Activated CD8-positive, alpha-beta T cell treated with anti-CD3 and anti-CD28 coated beads for 36 hours (primary cell): ENCODE measurements around the gene EHBP1. TPM values are rescaled to one million over a fixed set of nuclear protein-coding genes. Genes with fewer than 3 reads are reported as not detected.
A peak's percentile ranks its signal among the peaks of the same experiment; 100 is the strongest.
"Not testable (repeated sequence)": the region's sequence is repeated elsewhere in the genome, so short reads cannot be mapped to it uniquely, and the experiment has no call there.

Source experiments
- ATAC-seq: fragments of 200-7000 bp; cut with Tn5 transposase; one replicate; pipeline ENCODE4 v1.10.0; 2021; ENCODE audit warnings: mild to moderate bottlenecking, moderate library complexity
- CTCF ChIA-PET: fragments of 350-600 bp; sonication (Branson Sonifier 250); formaldehyde crosslinking; loops from one replicate; lab custom pipeline; 2021; ENCODE audit warnings: antibody characterized with exemption; lab: Charles Lee
- POLR2A ChIA-PET: fragments of 350-600 bp; sonication (Branson Sonifier 250); formaldehyde crosslinking; loops from one replicate; lab custom pipeline; 2021; ENCODE audit warnings: antibody characterized with exemption; lab: Charles Lee
- DNase-seq: peaks from one replicate; pipeline ENCODE4 v3.0.0-alpha.2; 2020
- H3K27ac Mint-ChIP-seq: one replicate; pipeline ENCODE4 v1.8.0; 2021; ENCODE audit warnings: mild to moderate bottlenecking, mixed read lengths
- H3K27me3 Mint-ChIP-seq: one replicate; pipeline ENCODE4 v1.8.0; 2021; ENCODE audit warnings: mixed read lengths
- H3K36me3 Mint-ChIP-seq: one replicate; pipeline ENCODE4 v1.8.0; 2021; ENCODE audit warnings: low read depth, mixed read lengths
- H3K4me1 Mint-ChIP-seq: one replicate; pipeline ENCODE4 v1.8.0; 2021; ENCODE audit warnings: low read depth, mixed read lengths
- H3K4me3 Mint-ChIP-seq: one replicate; pipeline ENCODE4 v1.8.0; 2021; ENCODE audit warnings: mild to moderate bottlenecking, moderate library complexity, mixed read lengths
- H3K9me3 Mint-ChIP-seq: one replicate; pipeline ENCODE4 v1.8.0; 2021; ENCODE audit warnings: mixed read lengths
- CTCF ChIP-seq: fragments of 200-600 bp; IDR thresholded peaks from one replicate; pipeline ENCODE4 v1.8.0; 2022; ENCODE audit warnings: antibody characterized with exemption, mild to moderate bottlenecking
- intact Hi-C: fragments of 100-400 bp; cut with micrococcal nuclease; formaldehyde crosslinking; loops from one replicate; pipeline ENCODE4 v1.10.0; 2022
- total RNA-seq, 2 experiments: library from RNA; stranded (reverse); gene quantifications; one replicate each; pipeline ENCODE4 v1.2.3, GENCODE V29; 2021

EHBP1 gene
- total RNA-seq, 2 experiments from 2014 or later, result 24.1 to 24.3 TPM

GRCh38 chr2:63015389-63015788 lies 309.9 kb downstream of the EHBP1 start:
- ATAC-seq (no peak), DNase-seq (no peak)
- Mint-ChIP-seq H3K27ac (no peak overlapping the region), H3K9me3 (no peaks in the 10 kb centered on the region), H3K4me1 (no peaks in the 10 kb centered on the region), H3K4me3 (no peak overlapping the region), H3K36me3 (peaks cover 7% of the 10 kb centered on the region), H3K27me3 (no peaks in the 10 kb centered on the region)
- ChIA-PET POLR2A (no interaction called here), CTCF (no interaction called here)
- TF ChIP-seq CTCF, result no peak
- intact Hi-C loops, result no loop called here

- CTCF ChIA-PET, result interaction anchor here (0.9 kb wide), 1 partner anchor 18 kb away, joined by 3 read pairs; no protein-coding TSS in a partner anchor
- no peaks in the 10 kb centered on the region for H3K9me3 Mint-ChIP-seq
- POLR2A ChIA-PET, result no interaction called here
- H3K27ac Mint-ChIP-seq, result no peak overlapping the region
- DNase-seq (no peak), ATAC-seq (no peak)
- no peaks in the 10 kb centered on the region for H3K4me1 Mint-ChIP-seq
- no peak for TF ChIP-seq CTCF
- no peaks in the 10 kb centered on the region for H3K27me3 Mint-ChIP-seq
- no peak overlapping the region for H3K4me3 Mint-ChIP-seq
- H3K36me3 Mint-ChIP-seq, result peaks cover 9% of the 10 kb centered on the region
- intact Hi-C loops, result no loop called here
Observed at GRCh38 chr2:63018439-63018838, 312.9 kb downstream of the EHBP1 start.

- H3K27me3 Mint-ChIP-seq, H3K4me1 Mint-ChIP-seq, intact Hi-C loops, H3K9me3 Mint-ChIP-seq, H3K36me3 Mint-ChIP-seq, CTCF ChIA-PET, DNase-seq, H3K4me3 Mint-ChIP-seq, POLR2A ChIA-PET, ATAC-seq, H3K27ac Mint-ChIP-seq: not testable (repeated sequence)
Observed at GRCh38 chr2:63019686-63020085, 314.2 kb downstream of the EHBP1 start.

GRCh38 chr2:63023444-63023843 lies 317.9 kb downstream of the EHBP1 start:
- H3K4me1 Mint-ChIP-seq, result no peaks in the 10 kb centered on the region
- POLR2A ChIA-PET, result no interaction called here
- ATAC-seq (peak; percentile 20), DNase-seq (peak; percentile 6)
- H3K36me3 Mint-ChIP-seq, result peaks cover 6% of the 10 kb centered on the region
- CTCF ChIA-PET, result interaction anchor here (1.7 to 1.8 kb wide), 2 partner anchors 11 to 13 kb away, joined by 4 to 5 read pairs; no protein-coding TSS in a partner anchor
- no peak for TF ChIP-seq CTCF
- no peak overlapping the region for H3K27ac Mint-ChIP-seq
- H3K9me3 Mint-ChIP-seq, result no peaks in the 10 kb centered on the region
- no peak overlapping the region for H3K4me3 Mint-ChIP-seq
- H3K27me3 Mint-ChIP-seq, result no peaks in the 10 kb centered on the region
- intact Hi-C loops, result no loop called here

- POLR2A ChIA-PET, result interaction anchor here (0.7 kb wide), 1 partner anchor 19 kb away, joined by 3 read pairs; no protein-coding TSS in a partner anchor
- CTCF ChIA-PET, result no interaction called here
- Mint-ChIP-seq H3K36me3 (peaks cover 6% of the 10 kb centered on the region), H3K27ac (no peak overlapping the region), H3K4me3 (no peak overlapping the region), H3K4me1 (no peaks in the 10 kb centered on the region), H3K9me3 (no peaks in the 10 kb centered on the region), H3K27me3 (no peaks in the 10 kb centered on the region)
- DNase-seq (no peak), ATAC-seq (no peak)
- TF ChIP-seq CTCF, result no peak
- intact Hi-C loops, result no loop called here
Observed at GRCh38 chr2:63027220-63027619, 321.7 kb downstream of the EHBP1 start.

GRCh38 chr2:63029058-63029457 lies 323.5 kb downstream of the EHBP1 start:
- H3K27me3 Mint-ChIP-seq, result no peaks in the 10 kb centered on the region
- CTCF ChIA-PET, result no interaction called here
- intact Hi-C loops, result no loop called here
- H3K27ac Mint-ChIP-seq, result no peak overlapping the region
- H3K36me3 Mint-ChIP-seq, result no peaks in the 10 kb centered on the region
- TF ChIP-seq CTCF, result no peak
- no peaks in the 10 kb centered on the region for H3K4me1 Mint-ChIP-seq
- ATAC-seq (no peak), DNase-seq (no peak)
- no peaks in the 10 kb centered on the region for H3K9me3 Mint-ChIP-seq
- POLR2A ChIA-PET, result no interaction called here
- H3K4me3 Mint-ChIP-seq, result no peak overlapping the region
